Keratinocyte (primary cell): Measurements from ENCODE around the gene VN1R5. TPM values are rescaled to one million over a fixed set of nuclear protein-coding genes. Genes with fewer than 3 reads are reported as not detected.

Experiments
- DNase-seq: peaks from one replicate; pipeline ENCODE4 v3.0.0-alpha.2; 2011; ENCODE audit warnings: low read depth, missing footprints, low spot score
- FAIRE-seq: peaks from 2 replicates; lab custom pipeline; 2011; peaks lifted over from hg19 to GRCh38; lab: Jason Lieb, UNC
- H2AFZ ChIP-seq: 2 replicates; pipeline ENCODE4 v1.6.0; 2012; ENCODE audit warnings: low read length, control low read depth, inconsistent platforms; ENCODE audit not compliant: control insufficient read depth
- H3K27ac ChIP-seq: 2 replicates; pipeline ENCODE4 v1.5.1; 2011; ENCODE audit warnings: low read length; ENCODE audit not compliant: control insufficient read depth, insufficient read depth
- H3K27me3 ChIP-seq: 3 replicates; pipeline ENCODE4 v1.6.0; 2011; ENCODE audit warnings: low read length; ENCODE audit not compliant: control insufficient read depth, insufficient read depth; ENCODE audit errors: extremely low read depth
- H3K36me3 ChIP-seq, 2 experiments: 2 replicates in 1 of 2; 3 replicates in 1 of 2; pipeline ENCODE4 v1.5.1; 2011; ENCODE audit warnings: low read length in 2 of 2, mild to moderate bottlenecking in 1 of 2; ENCODE audit not compliant: control insufficient read depth in 2 of 2, insufficient read depth in 2 of 2; ENCODE audit errors: extremely low read depth in 1 of 2
- H3K4me1 ChIP-seq: 3 replicates; pipeline ENCODE4 v1.5.1; 2011; ENCODE audit warnings: low read length; ENCODE audit not compliant: control insufficient read depth, insufficient read depth; ENCODE audit errors: extremely low read depth
- H3K4me2 ChIP-seq: 3 replicates; pipeline ENCODE4 v1.6.0; 2011; ENCODE audit warnings: low read depth, low read length; ENCODE audit not compliant: control insufficient read depth, insufficient read depth; ENCODE audit errors: extremely low read depth
- H3K4me3 ChIP-seq, 3 experiments: fragments of 200-600 bp in 1 of 3; sonication (generic) in 1 of 3; 2 replicates in 2 of 3; 3 replicates in 1 of 3; pipeline ENCODE4 v1.5.1; 2011 to 2016; ENCODE audit warnings: low read length in 3 of 3, mild to moderate bottlenecking in 3 of 3, control low read depth in 2 of 3, inconsistent platforms in 1 of 3, low read depth in 1 of 3, mixed read lengths in 1 of 3, mixed run types in 1 of 3, moderate library complexity in 1 of 3; ENCODE audit not compliant: control insufficient read depth in 2 of 3, insufficient read depth in 2 of 3; ENCODE audit errors: extremely low read depth in 1 of 3
- H3K79me2 ChIP-seq: 2 replicates; pipeline ENCODE4 v1.6.0; 2012; ENCODE audit warnings: low read length; ENCODE audit not compliant: control insufficient read depth, insufficient read depth
- H3K9ac ChIP-seq: 3 replicates; pipeline ENCODE4 v1.6.0; 2011; ENCODE audit warnings: low read length; ENCODE audit not compliant: control insufficient read depth, insufficient read depth; ENCODE audit errors: extremely low read depth
- H3K9me1 ChIP-seq: 3 replicates; pipeline ENCODE4 v1.6.0; 2011; ENCODE audit warnings: low read length; ENCODE audit not compliant: control insufficient read depth, insufficient read depth; ENCODE audit errors: extremely low read depth
- H3K9me3 ChIP-seq: 2 replicates; pipeline ENCODE4 v1.5.1; 2012; ENCODE audit warnings: low read depth, low read length; ENCODE audit not compliant: control insufficient read depth
- H4K20me1 ChIP-seq: 3 replicates; pipeline ENCODE4 v1.6.0; 2011; ENCODE audit warnings: low read length; ENCODE audit not compliant: control insufficient read depth, insufficient read depth; ENCODE audit errors: extremely low read depth
- CTCF ChIP-seq, 3 experiments: IDR thresholded peaks in 1 of 3; conservative IDR thresholded peaks in 1 of 3; optimal IDR thresholded peaks in 1 of 3; 2 replicates in 2 of 3; 3 replicates in 1 of 3; pipeline versions ENCODE3 to v1.5.1; 2011; ENCODE audit warnings: low read length in 3 of 3, mild to moderate bottlenecking in 3 of 3, moderate library complexity in 2 of 3, control low read depth in 1 of 3, inconsistent platforms in 1 of 3; ENCODE audit not compliant: insufficient read depth in 2 of 3; ENCODE audit errors: extremely low read depth in 1 of 3
- EZH2 ChIP-seq: IDR thresholded peaks from one replicate; pipeline ENCODE4 v1.6.1; 2012; ENCODE audit warnings: inconsistent platforms, mild to moderate bottlenecking, low read length, moderate library complexity
- dilution Hi-C: fragments of 300-500 bp; cut with MboI; formaldehyde crosslinking; loops from one replicate; pipeline ENCODE4 v1.7.0; 2020; ENCODE audit warnings: low sequenced_read_pairs; ENCODE audit not compliant: extremely low pct_ligation_motif_present
- polyA plus RNA-seq, 5 experiments: library from polyadenylated mRNA; depleted of rRNA in 3 of 5; stranded (reverse) in 3 of 5; stranded (forward) in 1 of 5; unstranded in 1 of 5; fragments of >200 nt; gene quantifications; 1 replicate in 1 of 5; 2 replicates in 3 of 5; 3 replicates in 1 of 5; pipeline versions ENCODE4 v1.2.1 to v1.2.3, GENCODE V29; 2011 to 2012; ENCODE audit warnings: missing spikeins in 2 of 5, low read depth in 1 of 5, low replicate concordance in 1 of 5

VN1R5 gene
- polyA plus RNA-seq, 1 donor (not counting 4 experiments of a cell fraction or from before 2014, with no cell fraction given): not detected

- no peak overlapping the region for H3K4me2 ChIP-seq
- TF ChIP-seq CTCF (optimal IDR thresholded peaks at IDR 0.05 in 1 of 3, IDR thresholded peaks at IDR 0.05 in 1 of 3, conservative IDR thresholded peaks at IDR 0.05 in 1 of 3; ENCODE audit: extremely low read depth in 1 of 3, insufficient read depth in 2 of 3, low read length in 3 of 3): no peak
- no peak for TF ChIP-seq EZH2
Observed at GRCh38 chr1:247295746-247296145, 39.9 kb downstream of the VN1R5 start.

GRCh38 chr1:247296599-247297180, 40.8 kb downstream of the VN1R5 start:
- dilution Hi-C loops: no loop called here
- no peak overlapping the region for H3K9ac ChIP-seq
- no peaks in the 10 kb centered on the region for H3K4me1 ChIP-seq
- no peak overlapping the region for H3K4me2 ChIP-seq
- H3K36me3 ChIP-seq: no peaks in the 10 kb centered on the region
- TF ChIP-seq EZH2 (no peak), CTCF (optimal IDR thresholded peaks at IDR 0.05 in 1 of 3, IDR thresholded peaks at IDR 0.05 in 1 of 3, conservative IDR thresholded peaks at IDR 0.05 in 1 of 3; ENCODE audit: extremely low read depth in 1 of 3, insufficient read depth in 2 of 3, low read length in 3 of 3) (no peak)
- H3K79me2 ChIP-seq: no peaks in the 10 kb centered on the region
- DNase-seq (no peak), FAIRE-seq (no peak)
- no peak overlapping the region for H3K4me3 ChIP-seq
- no peak overlapping the region for H3K27ac ChIP-seq
- no peaks in the 10 kb centered on the region for H3K27me3 ChIP-seq
- no peaks in the 10 kb centered on the region for H3K9me1 ChIP-seq
- H3K9me3 ChIP-seq: no peaks in the 10 kb centered on the region
- no peak overlapping the region for H2AFZ ChIP-seq
- no peaks in the 10 kb centered on the region for H4K20me1 ChIP-seq

More at GRCh38 chr1:247295746-247296145, 39.9 kb downstream of the VN1R5 start:
- H3K4me3 ChIP-seq: no peak overlapping the region
- FAIRE-seq (no peak), DNase-seq (no peak)
- no peaks in the 10 kb centered on the region for H3K27me3 ChIP-seq
- no peak overlapping the region for H3K27ac ChIP-seq
- no peak overlapping the region for H2AFZ ChIP-seq
- no peaks in the 10 kb centered on the region for H3K79me2 ChIP-seq
- H3K9ac ChIP-seq: no peak overlapping the region
- H3K9me1 ChIP-seq: no peaks in the 10 kb centered on the region
- no peaks in the 10 kb centered on the region for H3K4me1 ChIP-seq
- H3K9me3 ChIP-seq: no peaks in the 10 kb centered on the region
- no peaks in the 10 kb centered on the region for H3K36me3 ChIP-seq
- no peaks in the 10 kb centered on the region for H4K20me1 ChIP-seq
- dilution Hi-C loops: no loop called here
